PC-9 (cell line): ENCODE results near the gene DAAM2.

Experiments
- CTCF ChIP-seq: fragments of 200-600 bp; sonication (generic); conservative IDR thresholded peaks from 2 replicates; pipeline ENCODE4 v1.6.1; 2017; ENCODE audit warnings: mixed run types, antibody characterized with exemption, mild to moderate bottlenecking, moderate library complexity
- EZH2 ChIP-seq: fragments of 200-600 bp; sonication (generic); IDR thresholded peaks from 2 replicates; pipeline ENCODE4 v1.8.0; 2017; ENCODE audit warnings: antibody characterized with exemption, low read depth

- no peak for TF ChIP-seq CTCF
- TF ChIP-seq EZH2 = no peak; the same call in 1 of the 2 replicates
Measured at GRCh38 chr6:39792540-39793450, 619 bp downstream of the DAAM2 start.
